Activated T-cell treated with anti-CD3 and anti-CD28 coated beads, Interleukin-2, amount 50 U/mL, for 48 hours (primary cell): Measurements from ENCODE around the gene ACACA.

Experiments
- DNase-seq, 2 experiments: peaks; one replicate each; pipeline ENCODE4 v3.0.0-alpha.2; 2020

The ACACA gene

DNA sequence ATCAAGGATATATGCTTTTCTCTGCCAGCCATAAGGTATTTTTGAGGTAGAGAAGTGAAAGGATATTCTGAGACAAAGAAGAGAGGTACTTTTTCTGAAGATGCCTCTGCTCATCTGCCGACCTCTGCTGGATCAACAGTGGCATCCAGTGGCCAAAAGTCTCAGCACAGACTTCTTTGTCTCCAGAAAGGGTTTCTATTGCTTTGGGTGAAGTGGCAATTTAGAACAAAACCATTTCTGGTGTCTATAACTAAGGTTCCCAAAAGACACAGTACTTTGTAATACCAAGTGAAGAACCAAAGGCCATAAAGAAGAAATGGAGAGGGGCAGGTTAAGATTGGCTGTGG lies 186.1 kb downstream of the ACACA start:
- no peak for DNase-seq

DNA sequence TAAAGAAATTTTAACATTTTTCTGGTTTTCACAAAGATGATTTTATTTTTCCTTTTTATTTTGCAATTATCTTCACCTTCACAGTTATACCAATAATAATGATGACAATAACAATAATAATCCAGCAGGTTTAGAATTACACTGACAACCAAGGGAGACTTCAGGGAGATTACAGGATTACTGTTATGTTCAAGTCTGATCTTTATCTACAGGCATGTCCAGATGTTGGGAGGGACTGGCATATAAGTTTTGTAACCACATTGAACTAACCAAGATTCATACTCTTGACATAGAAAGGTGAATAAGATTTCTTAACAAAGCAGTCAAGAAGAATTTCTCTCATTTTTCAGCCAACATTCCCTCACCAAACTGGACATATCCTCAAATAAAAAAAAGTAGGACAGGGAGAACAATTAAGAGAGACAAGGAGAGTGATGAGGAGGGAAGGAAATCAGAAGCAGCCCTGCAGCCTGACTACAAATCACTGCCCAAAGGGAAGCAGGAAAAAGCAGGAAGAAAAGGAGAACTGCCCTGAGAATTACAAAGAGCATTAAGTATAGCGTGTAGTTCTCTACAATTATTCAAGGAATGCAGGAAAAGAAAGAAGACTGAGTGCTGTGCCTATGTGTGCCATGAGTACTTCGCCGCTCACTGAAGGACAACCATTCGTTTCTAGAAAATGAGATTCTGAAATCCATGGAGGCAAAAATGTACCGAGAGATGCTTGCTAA lies 186.6 kb downstream of the ACACA start:
- no peak for DNase-seq

DNA sequence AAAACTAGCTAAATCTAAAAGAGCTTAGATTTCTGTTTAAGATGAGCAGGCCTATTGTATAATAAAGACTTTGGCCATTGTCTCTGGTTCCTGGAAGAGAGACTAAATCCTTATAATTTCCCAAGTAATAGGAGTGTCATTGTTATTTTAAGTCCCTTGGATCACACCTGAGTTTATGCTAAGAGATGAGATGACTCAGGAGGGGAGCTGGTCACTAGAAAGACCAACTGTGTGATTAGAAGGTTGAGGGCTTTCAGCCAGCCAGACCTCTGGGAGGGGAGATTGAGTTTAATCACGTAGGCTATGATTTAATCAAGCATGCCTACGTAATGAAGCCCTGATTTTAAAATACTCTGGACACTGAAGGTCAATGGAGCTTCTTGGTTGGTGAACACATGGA lies 187.8 kb downstream of the ACACA start:
- DNase-seq: no peak

DNA sequence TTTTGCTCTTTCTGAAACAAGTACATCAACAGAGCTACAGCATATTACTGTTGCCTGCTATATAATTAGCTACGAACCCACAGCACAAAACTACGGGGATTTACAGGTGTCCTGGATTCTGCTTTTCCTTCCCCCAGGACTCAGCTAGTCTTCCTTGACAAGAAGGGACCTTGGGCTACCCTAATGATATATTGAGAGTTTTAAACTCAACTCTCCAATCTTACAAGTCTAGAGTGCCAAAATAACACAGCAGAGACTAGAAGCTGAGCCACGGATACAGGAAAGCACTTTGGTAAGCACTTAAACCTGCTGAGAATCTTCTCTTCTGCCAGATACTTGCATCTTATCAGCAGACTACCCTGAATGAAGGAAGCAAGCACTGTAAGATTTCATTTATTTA lies 192.2 kb downstream of the ACACA start:
- no peak for DNase-seq

DNA sequence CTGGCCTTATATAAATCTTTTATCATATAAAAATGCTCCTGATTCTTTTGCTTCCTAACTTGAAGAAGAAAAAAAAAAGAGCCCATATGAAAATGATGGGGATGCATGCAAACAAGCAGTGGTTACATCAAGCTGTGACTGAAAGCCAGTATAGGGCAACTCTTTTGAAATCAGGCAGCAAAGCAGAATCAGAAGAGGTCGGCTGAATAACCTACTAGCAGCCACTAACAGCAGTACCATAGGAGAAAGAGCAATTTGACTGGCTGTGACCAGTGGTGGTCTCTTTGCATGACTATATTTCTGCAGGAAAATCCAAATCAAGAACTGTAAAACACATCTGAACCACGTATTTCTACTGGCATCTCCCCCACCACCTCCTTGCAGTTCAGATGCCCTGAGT lies 192.7 kb downstream of the ACACA start:
- DNase-seq: no peak

DNA sequence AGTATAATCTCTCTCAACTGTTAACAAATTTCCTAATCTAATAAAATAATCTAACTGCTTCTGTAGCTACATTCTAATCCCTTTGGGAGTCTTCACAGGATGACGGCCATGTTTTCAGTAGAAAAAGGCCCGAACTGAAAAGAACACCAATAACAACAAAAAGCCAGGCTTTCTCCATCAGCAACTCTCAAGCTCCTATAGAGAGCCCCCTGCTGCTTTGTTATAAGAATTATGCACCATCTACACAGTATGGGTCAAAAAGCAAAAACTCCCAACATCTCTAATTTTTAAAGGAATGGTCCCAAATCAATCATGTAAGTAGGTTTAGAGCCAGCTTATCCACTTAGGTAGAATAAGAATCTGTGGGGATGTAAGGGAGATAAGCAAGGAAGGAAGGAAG lies 194.5 kb downstream of the ACACA start:
- no peak for DNase-seq

DNA sequence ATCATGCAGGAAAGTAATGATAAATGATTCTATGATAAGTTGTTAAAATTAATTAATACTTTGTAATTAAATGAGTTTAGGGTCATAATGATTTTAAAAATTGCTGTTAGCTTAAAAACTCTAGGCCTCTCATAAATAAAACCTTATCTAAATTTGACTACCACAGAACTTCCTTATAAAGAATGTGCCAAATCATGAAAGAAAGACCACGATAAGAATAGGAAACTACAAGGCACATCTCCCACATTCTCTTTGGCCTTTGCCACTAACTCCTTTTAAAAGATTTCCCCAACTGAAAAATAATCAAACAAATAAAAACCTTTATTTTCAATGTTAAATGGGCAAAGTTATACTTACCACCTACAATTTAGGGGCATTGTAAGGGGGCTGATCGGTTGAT lies 195.5 kb downstream of the ACACA start:
- DNase-seq: no peak

DNA sequence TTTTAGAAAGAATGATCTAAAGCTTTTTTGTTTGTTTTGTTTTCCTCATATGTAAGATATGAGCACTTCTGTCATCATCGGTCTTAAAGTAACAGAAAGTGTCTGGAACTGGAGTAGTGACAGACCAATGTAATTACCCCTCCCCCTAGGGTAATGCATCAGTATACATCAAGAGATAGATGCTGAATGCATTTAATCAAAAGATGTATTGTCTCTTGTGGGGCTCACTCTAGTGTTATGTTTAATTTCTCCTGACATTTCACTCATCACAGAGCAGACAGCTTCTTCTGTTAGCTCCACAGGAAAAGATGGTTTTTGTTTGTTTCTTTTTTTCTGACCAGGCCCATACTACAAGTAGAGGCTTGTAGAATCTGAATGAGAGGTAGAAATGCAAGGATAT lies 199.5 kb downstream of the ACACA start:
- DNase-seq: no peak

DNA sequence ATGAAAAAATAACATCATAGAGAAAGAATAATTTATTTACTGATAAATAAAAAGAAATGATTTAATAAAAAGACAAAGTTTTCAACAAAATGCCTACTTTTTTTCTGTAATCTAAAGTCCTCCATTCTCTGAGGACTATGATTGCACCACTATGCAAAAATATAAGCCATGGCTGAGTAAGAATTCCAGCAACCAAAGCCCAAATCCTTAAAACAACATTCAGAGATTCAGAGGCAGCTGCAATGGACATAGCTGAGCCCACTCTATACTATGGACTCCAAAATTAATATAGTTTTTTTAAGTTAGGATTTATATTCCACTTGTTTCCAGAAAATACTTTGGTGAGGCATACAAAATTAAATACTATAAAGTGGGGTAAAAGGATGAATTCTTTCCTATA lies 200.3 kb downstream of the ACACA start:
- no peak for DNase-seq

DNA sequence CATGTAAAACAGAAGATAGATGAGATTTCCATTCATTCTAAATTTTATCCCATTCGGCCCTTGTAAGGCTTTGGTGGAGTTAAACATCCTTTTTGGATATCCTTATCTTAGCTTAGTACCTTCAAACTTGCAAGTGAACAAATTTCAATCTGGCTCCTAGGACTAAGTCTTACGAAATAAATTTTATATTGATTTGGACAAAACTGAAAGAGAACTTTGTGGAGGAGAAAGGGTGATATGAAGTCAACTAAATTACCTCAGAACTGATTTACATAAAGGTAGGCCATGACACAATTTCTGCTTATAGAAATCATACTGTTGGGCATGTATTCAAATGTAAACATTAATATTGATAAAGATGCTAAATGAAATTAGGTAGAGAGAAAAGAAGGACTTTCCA lies 206.1 kb downstream of the ACACA start:
- DNase-seq: no peak

DNA sequence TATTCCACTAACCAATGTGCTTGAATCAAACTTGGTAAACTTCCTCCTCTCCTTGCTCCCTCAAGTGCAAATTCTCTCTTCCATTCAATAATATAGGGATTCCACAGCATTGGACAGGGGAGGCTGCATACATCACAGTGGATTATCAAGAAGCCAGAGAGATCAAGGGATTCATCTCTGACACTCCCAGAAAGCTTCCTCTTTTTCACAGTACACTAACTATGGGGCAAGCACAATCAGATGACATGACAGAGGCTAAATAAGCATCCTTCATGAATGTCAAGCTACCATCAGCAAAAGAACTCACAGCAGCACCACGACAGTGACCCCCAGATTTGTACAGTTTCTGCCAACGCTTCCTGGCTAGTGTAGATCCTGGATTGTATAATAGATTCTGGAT lies 209.3 kb downstream of the ACACA start:
- no peak for DNase-seq

DNA sequence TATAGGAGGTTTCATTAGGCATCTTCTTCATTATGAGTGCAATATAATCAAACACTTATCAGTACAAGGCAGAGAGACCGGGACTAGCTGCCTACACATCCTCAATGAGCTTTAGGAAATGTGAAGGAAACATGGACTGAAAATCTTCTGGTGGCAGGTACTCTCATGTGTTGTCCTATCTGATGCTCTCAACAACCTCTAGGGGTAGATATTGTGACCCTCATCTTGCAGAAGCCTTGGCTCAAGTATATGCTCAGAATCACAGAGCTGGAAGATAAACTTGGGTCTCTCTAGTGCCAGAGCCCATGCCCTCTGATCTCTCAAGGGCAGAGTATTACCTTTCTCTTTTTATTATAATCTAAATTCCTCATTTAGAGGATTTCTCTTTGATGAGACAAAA lies 212.4 kb downstream of the ACACA start:
- no peak for DNase-seq

DNA sequence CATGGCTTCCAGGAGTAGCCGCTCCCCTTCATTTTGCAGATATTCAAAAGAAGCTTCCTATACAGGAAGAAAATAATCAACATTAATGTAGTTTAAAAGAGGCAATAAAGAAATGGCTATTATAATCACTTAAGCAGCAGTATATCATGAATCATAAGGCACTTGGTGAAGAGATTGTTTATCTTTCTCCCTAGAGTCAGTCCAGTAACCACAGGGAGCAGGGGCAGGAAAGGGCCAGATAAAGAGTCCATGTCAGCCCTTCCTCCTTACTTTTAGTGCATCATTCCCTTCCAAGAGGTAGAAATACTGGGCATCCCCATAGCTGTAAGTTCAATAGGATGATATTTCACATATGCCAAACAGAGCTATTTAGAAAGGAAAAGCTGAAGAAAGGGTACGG lies 215.4 kb downstream of the ACACA start:
- no peak for DNase-seq

DNA sequence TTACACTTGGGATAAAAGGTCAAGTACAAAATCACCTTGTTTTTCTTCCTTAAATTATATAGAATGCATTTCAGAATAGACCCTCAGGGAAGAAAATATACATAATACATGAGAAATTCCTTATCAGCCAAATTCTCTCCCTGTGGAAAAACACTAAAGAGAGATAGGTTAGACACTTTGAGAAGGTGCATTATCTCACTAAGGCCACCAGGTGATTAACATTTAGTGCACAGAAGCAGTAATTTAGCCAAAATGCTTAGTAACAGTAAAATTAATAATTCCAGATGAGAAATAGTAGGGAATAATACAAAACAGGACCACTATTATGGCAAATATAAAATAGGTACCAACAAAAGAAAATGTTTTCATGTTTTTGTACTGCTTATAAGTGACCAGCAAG lies 216.1 kb downstream of the ACACA start:
- DNase-seq: no peak

DNA sequence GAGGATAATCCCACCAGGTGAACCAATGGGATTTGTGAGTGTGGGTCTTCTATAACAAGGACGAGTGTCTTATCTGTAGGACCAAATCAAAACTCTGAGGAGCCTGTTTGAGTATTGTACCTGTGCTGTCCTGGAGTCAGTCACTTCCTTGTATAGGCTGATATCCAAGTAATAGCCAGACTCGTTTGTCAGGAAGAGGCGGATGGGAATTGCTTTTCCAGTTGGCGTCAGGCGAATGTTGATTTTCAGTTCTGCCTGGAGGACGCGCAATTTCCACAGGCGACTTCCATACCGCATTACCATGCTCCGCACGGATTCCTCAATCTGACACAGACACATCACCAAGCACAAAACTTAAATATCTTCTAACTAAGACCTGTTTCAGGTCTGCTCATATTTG lies 218.5 kb downstream of the ACACA start:
- DNase-seq: no peak

DNA sequence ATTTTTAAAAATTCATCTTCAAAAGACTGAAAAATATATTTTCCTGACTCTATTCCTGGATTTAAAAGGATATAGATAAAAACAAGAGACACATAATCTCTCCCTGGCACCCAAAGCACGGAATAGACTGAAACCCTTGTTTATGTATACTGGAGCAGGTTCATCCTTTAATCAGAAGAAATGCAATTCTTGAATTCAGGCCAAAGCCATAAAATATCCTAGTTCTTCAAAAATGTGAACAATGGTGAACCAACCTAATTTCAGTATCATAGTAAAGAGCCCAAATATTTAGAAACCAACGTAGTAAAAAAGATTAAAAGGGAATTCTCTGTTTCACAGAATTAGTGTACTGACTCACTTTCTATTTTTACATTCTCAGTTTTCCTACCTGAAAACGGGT lies 219.4 kb downstream of the ACACA start:
- no peak for DNase-seq

DNA sequence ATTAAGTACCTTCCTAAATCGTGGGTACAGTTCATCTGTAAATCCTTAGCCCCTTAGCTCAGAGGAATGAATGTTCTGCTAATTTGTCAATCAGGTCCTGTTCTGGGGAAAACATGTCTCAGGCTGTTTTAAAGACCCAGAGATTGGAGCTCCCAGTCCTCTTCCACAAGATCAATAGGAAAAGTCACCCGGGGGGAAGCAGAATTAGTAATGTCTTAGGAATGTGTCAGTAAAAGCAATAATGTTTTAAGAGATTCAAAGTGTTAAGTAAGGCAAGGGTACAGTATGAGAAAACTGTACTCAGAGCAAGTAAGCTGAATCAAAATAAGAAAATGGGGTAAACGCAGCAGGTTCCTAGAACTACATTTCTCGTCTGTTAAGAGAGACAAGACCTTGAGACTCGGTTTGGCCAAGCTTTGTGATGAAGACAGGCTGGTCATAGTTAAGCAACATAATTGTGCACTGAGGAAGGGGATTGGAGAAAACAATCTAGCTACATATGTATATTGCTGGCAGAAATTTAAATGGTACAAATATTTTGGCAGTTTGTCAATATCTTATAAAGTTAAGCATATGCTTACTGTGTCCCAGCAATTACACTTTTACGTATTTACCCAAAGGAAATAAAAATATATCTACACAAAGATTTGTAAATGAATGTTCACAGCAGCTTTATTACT lies 223.7 kb downstream of the ACACA start:
- no peak for DNase-seq

DNA sequence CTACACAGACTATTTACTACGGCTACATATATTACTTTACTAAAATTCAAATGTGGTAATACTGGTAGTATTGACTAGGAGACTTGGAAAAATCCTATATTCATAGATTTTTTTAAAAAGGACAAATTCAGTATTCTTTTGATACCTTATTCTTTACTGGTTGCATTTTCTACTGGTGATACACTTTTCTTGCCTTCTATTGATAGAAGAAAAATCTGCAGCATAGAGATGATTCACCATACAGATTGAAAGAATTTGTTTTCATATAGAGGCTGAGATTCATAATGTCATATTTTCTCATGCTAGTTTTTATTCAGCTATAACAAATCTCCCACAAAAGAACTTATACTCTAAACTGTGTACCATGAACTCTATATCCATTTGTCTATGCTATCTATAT lies 226.3 kb downstream of the ACACA start:
- no peak for DNase-seq

DNA sequence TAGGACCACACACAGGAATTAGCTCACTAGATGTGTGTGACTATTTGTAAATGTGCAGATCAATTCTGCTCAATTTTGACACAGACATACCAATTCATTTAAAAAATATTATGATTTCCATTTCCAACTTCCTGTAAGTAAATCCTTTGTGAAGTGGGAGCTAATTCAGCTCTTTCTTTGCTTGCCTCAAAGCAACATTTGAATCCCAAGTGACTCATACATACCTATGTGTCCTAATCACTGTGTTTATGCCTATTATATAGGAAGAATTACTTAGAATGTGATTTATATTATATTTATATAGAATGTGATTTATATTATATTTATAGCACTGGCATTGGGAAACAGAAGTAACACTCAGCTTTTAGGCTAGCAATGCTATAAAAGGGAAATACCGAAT lies 226.7 kb downstream of the ACACA start:
- no peak for DNase-seq

DNA sequence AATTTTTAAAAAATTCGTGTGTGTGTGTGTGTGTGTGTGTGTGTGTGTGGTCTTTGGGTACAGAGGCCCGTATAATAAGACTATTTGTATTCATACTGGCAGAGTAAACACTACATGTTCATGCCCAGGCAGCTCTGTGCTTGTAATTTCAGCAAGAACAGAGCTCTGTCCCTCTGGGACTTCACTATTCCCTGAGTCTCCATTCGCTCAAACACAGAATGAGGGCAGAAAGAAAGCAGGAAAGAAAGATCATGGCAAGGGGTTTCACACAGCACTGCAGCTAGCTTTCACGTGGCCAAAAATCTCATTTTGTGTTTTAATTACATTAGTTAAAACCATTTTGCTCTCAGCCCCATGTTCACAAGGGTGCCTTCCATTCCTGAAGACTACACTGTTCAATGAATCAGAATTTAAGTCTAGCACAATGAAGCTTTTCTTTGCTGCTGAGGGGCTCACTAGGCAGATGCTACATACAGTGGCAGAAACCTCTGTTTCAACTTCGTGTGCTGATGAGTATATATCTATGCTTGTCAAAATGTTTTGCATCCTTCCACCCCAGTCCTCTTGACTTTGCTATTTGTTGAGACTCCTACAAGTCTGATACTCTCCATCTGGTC lies 229.3 kb downstream of the ACACA start:
- no peak for DNase-seq

DNA sequence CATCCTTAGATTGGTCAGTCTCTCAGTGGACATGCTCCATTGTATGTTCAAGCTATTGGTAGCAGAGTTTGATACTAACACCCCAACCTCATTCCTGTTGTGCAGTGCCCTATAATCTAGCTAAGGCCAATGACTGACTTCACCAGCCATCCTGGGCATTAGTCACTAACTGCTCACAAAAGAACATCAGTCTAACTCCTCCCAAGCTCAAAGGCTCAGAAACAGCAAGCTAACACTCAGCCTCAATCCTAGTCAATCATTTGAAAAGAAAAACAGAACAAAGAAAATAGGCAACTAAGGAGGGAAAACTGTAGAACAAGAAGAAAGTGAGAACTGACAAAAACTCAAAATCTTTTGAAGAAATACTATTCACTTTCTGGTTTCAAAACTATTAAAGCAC lies 229.9 kb downstream of the ACACA start:
- no peak for DNase-seq

DNA sequence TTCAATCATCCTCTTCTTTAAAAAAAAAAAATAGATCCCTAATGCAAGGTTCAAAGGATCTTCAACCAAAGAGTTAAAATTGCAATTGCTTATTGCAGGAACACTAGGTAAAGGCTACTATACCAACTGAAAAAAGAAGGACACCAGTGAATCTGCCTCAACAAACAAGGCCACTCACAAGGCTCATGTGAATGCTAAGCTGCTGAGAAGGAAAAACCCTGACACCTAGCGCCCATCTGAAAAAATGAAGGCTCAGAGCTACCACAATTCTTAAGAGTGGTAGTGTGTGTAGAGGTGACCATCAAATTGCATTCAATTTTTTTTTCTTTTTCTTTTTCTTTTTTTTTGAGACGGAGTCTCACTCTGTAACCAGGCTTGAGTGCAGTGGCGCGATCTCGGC lies 232.4 kb downstream of the ACACA start:
- no peak for DNase-seq

DNA sequence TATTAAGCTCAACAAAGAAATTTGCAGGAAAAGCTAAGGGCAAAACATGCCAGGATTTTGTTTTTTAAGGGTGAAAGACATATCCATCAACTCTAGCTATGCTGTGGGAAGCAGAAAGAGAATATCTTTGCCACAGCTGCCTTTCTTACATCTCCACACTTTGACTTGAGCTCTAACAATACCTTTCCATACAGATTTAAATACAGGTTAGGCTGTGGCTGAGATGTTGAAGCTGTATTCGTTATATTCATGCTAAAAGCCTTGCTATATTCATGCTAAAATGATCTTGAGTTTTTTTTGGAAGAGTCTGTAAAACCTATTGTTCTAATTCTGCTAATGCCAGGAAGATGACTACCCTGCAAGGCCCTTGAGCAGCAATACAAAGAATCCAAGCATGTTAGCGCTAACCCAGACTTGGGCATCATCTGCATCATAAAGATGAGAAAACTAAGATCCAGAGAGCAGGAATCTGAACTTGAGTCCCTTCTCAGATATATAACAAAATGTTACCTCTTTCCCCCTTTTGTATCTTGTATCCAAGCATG lies 235.7 kb downstream of the ACACA start:
- no peak for DNase-seq

DNA sequence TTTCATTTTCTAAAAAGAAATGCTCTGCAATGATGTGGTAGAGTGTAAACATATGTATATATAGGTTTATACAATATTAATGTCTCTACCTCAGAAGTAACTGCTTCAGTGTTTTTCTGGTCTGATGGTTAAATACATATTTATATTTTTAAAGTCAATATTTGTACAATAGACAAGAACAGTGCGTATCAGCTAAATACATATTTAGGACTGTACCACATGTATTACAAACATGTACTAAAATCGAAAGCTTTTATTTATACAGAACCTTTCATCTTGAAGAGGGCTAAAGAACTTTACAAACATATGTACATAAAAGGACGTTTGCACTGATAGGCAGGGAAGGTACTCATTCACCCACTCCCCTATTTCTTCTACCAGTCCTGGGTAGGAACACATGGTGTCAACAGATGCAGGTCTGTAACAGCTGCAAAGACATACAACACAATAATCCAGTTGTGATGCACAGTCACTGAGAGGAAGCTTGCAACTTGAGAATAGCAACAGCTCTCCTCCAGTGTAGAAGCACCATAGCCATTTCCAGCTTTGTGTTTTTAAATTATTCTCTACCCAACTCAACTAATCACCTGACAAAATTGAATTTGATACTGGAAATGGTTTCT lies 237.8 kb downstream of the ACACA start:
- no peak for DNase-seq
